Sciatic nerve (tissue), 2 donors: ENCODE results near the gene SHLD2. TPM values are rescaled to one million over a fixed set of nuclear protein-coding genes. Genes with fewer than 3 reads are reported as not detected.
"Not testable (repeated sequence)": the region's sequence is repeated elsewhere in the genome, so short reads cannot be mapped to it uniquely, and the experiment has no call there.

ENCODE experiments used
- ATAC-seq: fragments of 200-7000 bp; cut with Tn5 transposase; one replicate; pipeline ENCODE4 v1.9.1; 2020; ENCODE audit warnings: mild to moderate bottlenecking, moderate library complexity
- DNase-seq: peaks from one replicate; pipeline ENCODE4 v3.0.0-alpha.2; 2020; ENCODE audit warnings: low spot score
- intact Hi-C: fragments of 100-400 bp; cut with DNase I; formaldehyde crosslinking; loops from one replicate; pipeline ENCODE4 v1.14.2; 2022
- total RNA-seq: library from RNA; stranded (reverse); fragmentation: NEBNext Ultra II Directional; extraction: Animal tissue kit (Norgen Biotek cat#: 25700); gene quantifications from one replicate; pipeline ENCODE4 v1.2.1, GENCODE V29; 2021
- donor health status: DM: no; HTN: no; CAD: no.
- donor health status: DM: no; HTN: no; CAD: no.

SHLD2 gene, protein sequence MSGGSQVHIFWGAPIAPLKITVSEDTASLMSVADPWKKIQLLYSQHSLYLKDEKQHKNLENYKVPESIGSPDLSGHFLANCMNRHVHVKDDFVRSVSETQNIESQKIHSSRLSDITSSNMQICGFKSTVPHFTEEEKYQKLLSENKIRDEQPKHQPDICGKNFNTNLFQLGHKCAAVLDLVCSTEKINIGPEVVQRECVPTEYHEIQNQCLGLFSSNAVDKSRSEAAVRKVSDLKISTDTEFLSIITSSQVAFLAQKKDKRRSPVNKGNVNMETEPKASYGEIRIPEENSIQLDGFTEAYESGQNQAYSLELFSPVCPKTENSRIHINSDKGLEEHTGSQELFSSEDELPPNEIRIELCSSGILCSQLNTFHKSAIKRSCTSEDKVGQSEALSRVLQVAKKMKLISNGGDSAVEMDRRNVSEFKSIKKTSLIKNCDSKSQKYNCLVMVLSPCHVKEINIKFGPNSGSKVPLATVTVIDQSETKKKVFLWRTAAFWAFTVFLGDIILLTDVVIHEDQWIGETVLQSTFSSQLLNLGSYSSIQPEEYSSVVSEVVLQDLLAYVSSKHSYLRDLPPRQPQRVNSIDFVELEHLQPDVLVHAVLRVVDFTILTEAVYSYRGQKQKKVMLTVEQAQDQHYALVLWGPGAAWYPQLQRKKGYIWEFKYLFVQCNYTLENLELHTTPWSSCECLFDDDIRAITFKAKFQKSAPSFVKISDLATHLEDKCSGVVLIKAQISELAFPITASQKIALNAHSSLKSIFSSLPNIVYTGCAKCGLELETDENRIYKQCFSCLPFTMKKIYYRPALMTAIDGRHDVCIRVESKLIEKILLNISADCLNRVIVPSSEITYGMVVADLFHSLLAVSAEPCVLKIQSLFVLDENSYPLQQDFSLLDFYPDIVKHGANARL
- 25.8 TPM for total RNA-seq

DNA sequence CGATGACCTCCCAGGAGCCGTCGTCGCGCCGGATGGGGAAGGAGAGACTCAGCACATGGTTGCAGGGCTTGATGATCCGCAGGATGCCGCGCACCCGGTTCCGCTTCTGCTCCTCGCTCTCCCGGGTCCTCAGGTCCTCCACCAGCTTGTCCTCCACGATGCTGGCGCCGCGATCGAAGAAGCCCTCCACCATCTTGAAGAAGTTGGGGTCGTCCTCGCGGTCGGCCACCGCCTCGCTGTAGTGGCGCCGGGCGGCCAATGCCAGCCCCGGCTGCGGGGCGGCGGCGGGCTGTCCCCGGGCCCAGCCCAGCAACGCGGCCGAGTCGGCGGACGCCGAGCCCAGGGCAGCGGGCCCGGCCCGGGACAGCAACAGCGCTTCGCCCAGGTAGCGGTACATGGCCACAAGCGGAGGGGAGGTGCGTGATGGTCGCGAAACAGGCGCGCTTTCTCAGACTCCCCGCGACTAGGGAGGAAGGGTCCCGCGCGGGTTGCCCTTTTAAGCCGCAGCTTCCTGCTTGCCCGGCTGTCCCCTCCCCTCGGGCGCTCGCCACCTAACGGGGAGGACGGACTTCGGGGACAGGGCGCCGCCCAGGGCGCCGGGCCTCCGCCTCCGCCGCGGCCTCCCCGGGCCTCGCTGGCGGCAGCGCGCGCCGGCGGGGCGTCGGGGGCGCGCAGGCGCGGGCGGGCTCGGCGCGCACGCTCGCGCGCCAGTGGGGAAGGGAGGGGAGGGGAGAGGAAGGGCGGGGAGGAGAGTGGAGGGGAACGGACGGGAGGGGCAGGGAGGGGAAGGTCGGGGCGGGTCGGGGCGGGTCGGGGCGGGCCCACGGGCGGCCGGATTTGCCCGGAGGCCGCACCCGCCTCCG lies at the start of gene SHLD2, which contains the start of gene GLUD1:
SHLD2 (plus strand) TSS at position 834 of the 863 bp plus-strand sequence. CDS start 56,149 bp downstream, outside the sequence.
GLUD1 (minus strand) TSS at position 471 of the 863 bp plus-strand sequence; CDS start at position 397, 74 bp downstream.
- ATAC-seq (peak; percentile 83), DNase-seq (peak; percentile 94)
- intact Hi-C loops = no loop called here

DNA sequence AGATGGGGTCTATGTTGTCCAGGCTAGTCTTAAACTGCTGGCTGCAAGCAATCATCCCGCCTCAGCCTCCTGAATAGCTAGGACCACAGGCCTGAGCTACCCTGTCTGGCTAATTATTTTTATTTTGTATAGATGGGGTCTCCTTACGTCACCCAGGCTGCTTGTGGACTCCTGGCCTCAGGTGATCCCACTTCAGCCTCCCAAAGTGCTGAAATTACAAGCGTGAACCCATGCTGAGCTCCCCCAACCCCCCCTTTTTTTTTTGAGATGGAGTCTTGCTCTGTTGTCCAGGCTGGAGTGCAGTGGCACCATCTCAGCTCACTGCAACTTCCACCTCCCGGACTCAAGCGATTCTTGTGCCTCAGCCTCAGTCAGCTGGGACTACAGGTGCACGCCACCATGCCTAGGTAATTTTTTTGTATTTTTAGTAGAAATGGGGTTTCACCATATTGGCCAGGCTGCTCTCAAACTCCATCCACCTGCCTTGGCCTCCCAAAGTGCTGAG lies 49.5 kb upstream of the SHLD2 start:
- intact Hi-C loops = no loop called here
- ATAC-seq = no peak
- no peak for DNase-seq

DNA sequence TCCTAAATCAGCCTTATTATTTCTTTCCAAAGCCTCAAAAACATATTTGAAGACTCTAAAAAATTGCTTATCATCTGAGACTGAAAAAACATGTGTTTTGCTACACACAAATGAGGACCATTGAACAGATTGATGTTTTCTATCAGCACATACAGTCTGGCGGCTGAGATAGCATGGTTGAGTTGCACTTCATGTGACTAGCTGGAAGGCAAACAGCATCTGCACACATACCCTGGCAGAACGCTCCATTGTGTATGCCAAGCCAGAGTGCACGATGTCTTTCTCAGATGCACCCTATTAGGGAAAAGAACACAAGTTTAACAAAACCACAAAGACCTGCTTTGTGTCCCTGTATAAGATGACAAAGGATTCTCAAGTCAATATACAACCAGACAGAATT lies 41.9 kb upstream of the SHLD2 start:
- ATAC-seq (peak; percentile 63), DNase-seq (no peak)

DNA sequence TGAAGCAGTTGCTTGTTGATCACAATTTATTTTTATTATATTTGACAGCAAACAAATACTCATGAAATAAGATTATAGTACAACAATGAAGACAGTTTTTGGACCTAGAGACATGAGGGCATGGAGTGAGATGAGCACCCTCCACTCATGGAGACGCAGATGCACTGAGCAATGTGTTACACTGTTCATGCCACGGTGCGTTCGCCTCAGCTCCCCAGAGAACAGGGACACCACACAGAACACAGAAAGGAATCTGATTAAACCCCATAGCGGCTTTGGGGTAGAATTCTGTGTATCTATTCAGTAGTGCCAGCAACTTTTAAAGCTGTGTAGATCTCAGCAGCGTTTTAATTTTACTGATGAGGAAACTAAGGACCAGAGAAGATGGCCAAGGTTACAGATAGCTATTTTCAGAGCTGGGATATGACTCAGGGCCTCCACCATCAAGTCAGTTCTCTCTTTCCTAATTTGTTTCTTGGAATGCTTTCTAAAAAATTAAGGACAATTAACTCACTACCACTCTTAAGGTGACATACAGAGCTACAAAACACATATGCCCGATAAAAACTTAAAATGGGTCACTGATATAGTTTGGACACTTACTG lies 41.3 kb upstream of the SHLD2 start:
- DNase-seq = no peak
- intact Hi-C loops = no loop called here
- no peak for ATAC-seq

More for the DNA sequence above, 41.9 kb upstream of the SHLD2 start:
- intact Hi-C loops = no loop called here

DNA sequence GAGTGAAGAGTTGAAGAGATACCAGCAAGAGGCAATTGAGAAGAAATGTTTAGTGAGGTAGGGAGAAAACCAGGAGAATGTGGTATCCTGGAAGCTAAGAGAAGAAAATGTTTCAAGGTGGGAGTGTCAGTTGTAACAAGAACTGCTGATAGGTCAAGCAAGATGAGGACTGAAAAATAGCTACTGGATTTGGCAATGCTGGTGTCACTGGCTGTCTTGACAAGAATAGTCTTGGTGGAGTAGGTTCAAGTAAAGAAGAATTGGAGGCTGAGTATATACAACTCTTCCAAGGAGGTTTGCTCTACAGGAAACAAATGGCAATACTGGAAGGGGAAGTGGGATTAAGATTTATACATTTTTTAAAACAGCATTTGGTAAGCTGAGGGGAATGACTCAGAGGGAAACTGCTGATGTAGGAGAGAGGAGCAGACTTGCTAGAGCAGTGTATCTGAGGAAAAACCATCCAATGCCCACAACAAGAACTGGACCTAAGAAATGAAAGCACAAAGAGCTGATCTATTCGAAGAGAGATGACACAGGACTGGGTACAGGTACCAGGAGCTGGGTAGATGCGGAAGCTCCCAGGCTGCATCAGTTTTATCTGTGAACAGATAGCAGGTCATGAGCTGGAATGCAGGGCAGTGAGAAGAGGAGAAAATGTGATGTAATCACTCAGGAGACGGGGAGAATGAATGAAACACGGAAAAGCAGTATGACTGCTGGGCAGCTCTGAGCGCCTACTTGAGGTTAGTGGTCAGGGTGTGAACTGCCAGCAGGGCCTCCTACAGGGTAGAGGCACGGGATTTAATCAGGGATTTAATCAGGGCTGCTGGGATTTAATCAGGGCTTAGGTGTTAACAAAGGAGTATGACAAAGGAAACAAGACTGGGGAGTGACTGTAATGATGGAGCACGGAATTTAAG lies 40.4 kb upstream of the SHLD2 start:
- peak; percentile 62 for ATAC-seq

DNA sequence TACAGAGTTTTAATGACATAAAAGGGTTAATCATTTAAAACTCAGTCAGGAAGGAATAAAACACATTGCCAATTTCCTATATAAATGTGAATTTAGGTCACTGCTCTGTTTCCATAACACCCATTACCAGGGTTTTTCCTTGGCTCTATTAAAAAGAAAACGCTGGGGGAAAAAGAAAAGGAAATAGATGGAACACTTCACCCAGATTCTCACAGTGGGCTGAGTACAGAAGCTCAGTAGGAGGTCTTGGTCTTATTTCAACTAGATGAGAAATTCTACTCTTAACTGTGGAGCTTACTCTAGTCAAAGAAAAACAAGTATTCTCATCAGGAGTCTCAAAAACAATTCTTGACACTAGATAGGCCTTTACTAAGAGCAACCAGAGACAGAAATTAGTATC lies 36.8 kb upstream of the SHLD2 start:
- DNase-seq (no peak), ATAC-seq (peak; percentile 77)
- intact Hi-C loops = no loop called here

More for the DNA sequence above, 40.4 kb upstream of the SHLD2 start:
- no peak for DNase-seq
- intact Hi-C loops = no loop called here

DNA sequence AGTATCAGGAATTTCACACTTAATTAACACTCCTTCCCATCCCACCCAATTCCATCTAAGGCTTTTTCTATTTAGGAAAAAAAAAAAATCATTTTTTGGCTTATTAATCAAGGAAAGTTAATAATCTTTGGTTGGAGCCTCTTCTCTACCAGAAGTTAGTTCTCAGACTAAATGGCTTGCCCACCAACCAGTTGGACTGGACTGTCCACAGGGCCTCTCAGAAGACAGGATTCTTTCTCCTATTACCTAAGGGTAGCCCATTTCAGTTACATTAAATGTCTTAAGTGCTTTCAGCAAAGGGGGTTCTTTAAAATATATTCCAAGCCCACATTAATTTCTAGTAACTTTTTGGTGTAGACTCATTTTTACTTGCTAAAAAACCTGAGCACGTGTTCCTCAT lies 35.6 kb upstream of the SHLD2 start:
- intact Hi-C loops = no loop called here
- no peak for ATAC-seq
- DNase-seq = no peak

DNA sequence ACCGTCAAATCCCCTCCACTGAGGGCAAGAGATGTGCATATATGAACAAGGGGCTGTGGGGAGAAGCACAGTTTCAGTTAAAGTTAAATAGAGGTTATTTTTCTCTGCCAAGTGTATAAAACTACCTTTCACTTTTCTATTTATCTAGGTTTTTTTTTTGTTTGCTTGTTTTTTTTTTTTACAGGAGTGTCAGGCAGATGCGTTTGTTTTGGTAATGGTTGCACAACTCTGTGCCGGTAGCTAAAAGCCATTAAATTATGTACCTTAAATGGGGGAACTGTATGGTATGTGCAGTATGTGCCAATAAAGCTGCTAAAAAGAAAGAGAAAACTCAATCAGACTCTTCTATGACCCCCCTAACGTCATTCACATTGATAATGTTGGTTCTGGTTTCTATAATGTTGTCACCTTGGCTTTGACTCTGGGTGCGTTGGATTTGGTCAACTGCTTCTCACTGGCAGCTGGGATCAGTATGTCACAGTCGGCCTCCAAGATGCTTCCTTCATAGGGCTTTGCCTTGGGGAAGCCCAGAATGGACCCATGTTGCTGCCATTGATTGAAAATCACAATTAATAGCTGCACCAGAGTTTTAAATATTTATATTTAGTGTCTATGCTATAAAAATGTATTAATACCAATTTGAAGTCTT lies 34.6 kb upstream of the SHLD2 start:
- ATAC-seq (no peak), DNase-seq (no peak)
- intact Hi-C loops = no loop called here

DNA sequence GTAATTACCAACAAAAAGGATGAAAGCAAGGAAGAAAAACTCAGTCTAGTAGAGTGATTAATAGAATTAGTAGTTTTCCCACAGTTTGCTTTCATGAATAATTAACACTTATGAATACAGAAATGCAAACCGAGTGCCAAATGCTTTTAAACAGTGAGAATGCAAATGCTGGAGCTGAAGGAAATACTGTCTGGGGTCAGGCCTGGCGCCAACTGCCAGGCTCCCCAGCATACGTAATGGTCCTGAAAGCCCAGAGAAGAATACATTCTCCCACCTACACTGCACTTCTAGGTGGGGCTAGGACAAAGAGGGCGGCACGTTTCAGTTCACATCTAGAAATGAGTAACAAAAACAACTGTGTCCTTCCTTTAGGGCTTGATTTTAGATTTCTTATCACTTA lies 30.4 kb upstream of the SHLD2 start:
- no peak for DNase-seq
- intact Hi-C loops = no loop called here
- ATAC-seq = no peak

DNA sequence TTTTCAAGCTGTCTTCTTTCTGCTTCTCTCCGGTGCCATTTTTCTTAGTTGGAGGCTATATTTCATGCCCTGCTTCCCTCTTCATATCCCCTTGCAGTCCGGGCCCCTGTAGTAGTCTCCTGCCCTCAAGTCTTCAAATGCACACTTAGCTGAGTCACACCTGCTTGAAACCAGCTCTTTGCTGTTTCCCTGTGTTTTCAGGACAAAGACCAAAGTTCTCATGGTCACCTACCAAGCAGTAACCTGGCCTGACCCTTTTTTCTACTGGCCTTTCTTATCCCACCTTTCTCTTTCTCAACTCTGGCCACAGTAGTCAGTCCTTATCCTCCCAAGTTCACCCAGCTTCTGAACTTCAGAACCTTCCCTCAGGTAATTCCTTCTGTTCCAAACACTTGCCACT lies 28.8 kb upstream of the SHLD2 start:
- no peak for ATAC-seq
- DNase-seq = no peak
- intact Hi-C loops = no loop called here

DNA sequence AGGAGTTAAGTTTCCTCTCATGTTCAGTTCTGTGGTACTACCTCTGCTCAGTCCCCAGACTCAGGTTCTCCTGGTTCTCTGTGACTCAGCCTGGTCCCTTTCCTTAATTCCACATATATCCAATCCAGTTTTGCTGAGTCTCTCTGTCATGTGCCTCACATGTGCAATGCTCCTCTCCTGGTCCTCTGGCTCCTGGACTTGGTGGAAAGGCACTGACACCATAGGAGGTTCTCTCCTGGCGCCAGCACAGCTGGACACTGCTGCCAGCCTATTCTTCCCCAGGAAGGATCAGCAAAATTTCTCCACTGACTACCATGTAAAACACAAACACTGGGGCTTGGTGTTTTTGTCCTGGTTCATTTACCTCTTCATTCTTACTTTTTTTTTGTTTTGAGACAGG lies 28.1 kb upstream of the SHLD2 start:
- DNase-seq = no peak
- intact Hi-C loops = no loop called here
- ATAC-seq = no peak

DNA sequence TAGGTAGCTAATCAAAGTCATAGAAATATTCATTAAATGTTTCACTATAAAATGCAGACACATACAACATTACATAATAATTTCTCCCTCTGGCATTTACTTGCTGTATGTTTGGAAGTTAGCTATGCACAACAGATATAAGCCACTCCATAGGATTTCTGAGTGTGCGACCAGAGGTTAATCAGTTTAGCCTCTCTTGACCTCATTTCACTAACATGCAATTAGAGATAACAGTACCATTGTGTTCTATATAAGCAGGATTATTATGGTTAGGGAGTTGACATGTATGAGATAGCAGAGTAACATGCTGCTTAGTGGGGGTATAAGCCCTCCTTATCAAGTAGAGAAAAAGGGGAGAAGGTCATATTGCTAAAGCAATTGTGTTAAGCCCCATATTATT lies 26.7 kb upstream of the SHLD2 start:
- DNase-seq (no peak), ATAC-seq (no peak)
- intact Hi-C loops = no loop called here

DNA sequence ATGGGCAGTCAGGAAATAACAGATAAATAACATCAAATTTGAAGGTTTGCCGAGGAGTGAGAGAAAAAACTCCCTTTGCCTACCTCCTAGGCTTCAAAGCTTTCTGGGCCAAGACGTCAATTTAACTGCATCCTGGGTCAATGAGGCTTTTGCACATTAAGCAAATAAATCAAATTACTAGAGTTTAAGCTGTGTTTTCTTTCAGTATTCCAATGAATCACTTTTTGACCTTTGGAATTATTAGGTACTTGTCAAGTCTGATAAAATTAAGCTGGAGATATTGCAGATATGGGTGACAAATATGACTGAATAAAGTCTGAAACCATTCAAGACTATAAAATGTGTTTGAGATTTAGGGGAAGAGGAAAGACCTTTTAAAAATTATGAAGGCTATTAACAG lies 22.6 kb upstream of the SHLD2 start:
- intact Hi-C loops = no loop called here
- no peak for ATAC-seq
- DNase-seq = no peak

DNA sequence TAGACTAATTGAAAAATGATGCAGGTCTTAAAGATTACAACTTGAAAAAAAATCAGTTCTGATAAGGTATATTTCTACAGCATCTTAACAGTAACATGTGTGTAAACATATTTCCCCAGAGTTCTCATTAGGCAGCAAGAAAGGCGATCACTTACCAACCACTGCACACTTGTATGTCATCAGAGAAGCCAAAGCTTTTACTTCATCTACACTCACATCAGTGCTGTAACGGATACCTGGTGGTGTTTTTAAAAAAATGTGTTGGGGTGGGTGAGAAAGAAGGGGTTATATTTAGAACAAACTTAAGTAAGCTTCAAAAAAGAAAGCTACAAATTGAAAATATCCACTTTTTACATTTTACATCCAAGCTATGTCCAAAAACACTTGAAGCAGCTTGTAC lies 18.6 kb upstream of the SHLD2 start:
- intact Hi-C loops, DNase-seq, ATAC-seq: not testable (repeated sequence)

DNA sequence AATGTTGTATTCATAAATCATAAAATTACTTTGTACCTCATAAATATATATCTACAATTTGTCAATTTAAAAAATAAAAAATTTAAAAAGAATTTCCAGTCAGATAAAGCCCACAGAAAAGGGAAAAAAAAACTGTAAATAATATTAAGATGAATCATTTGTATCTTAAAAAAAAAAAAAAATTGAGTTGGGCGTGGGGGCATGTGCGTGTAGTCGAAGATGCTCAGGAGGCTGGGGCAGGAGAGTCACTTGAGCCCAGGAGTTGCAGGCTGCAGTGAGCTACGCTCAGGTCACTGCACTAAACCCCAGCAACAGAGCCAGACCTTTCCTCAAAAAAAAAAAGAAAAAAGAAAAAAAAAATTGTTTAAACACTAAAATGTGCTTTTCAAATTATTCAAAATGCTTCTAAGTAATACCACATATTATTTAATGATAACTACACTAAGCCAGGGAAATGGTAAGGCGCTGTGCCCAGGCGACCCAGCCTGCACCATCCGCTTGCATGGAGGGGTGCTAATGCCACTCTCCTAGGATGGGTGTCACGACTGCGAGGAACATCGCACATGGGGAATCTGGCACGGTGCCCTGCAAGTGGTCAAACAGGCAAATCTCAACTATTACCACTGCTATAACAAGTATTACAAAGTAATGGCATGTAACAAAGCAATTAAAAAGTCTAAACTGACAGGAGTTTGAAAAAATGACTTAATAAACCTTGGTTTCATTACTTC lies 15.7 kb upstream of the SHLD2 start:
- intact Hi-C loops = no loop called here
- DNase-seq (no peak), ATAC-seq (no peak)

DNA sequence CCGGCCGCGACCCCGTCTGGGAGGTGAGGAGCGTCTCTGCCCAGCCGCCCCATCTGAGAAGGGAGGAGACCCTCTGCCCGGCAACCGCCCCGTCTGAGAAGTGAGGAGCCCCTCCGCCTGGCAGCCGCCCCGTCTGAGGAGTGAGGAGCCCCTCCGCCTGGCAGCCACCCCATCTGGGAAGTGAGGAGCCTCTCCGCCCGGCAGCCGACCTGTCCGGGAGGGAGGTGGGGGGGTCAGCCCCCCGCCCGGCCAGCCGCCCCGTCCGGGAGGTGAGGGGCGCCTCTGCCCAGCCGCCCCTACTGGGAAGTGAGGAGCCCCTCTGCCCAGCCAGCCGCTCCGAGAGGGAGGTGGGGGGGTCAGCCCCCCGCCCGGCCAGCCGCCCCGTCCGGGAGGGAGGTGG lies 14.4 kb upstream of the SHLD2 start:
- intact Hi-C loops, DNase-seq, ATAC-seq: not testable (repeated sequence)
